Activated naive CD8-positive, alpha-beta T cell treated with anti-CD3 and anti-CD28 coated beads for 36 hours (primary cell): Measurements from ENCODE around the gene POLE3. TPM values are rescaled to one million over a fixed set of nuclear protein-coding genes. Genes with fewer than 3 reads are reported as not detected.
"Not testable (repeated sequence)": the region's sequence is repeated elsewhere in the genome, so short reads cannot be mapped to it uniquely, and the experiment has no call there.

ENCODE experiments used
- DNase-seq: peaks from one replicate; pipeline ENCODE4 v3.0.0; 2021
- H3K27ac Mint-ChIP-seq: one replicate; pipeline ENCODE4 v1.8.0; 2022; ENCODE audit warnings: mild to moderate bottlenecking, moderate library complexity, mixed read lengths
- H3K27me3 Mint-ChIP-seq: one replicate; pipeline ENCODE4 v1.8.0; 2022; ENCODE audit warnings: mild to moderate bottlenecking, mixed read lengths
- H3K36me3 Mint-ChIP-seq: one replicate; pipeline ENCODE4 v1.8.0; 2021; ENCODE audit warnings: mild to moderate bottlenecking, mixed read lengths
- H3K4me1 Mint-ChIP-seq: one replicate; pipeline ENCODE4 v1.8.0; 2021; ENCODE audit warnings: mixed read lengths
- H3K4me3 Mint-ChIP-seq: one replicate; pipeline ENCODE4 v1.8.0; 2022; ENCODE audit warnings: mild to moderate bottlenecking, moderate library complexity, mixed read lengths
- H3K9me3 Mint-ChIP-seq: one replicate; pipeline ENCODE4 v1.8.0; 2022; ENCODE audit warnings: mixed read lengths
- total RNA-seq, 2 experiments: library from RNA; stranded (reverse); gene quantifications; one replicate each; pipeline ENCODE4 v1.2.3, GENCODE V29; 2021

The POLE3 gene
- total RNA-seq, 2 experiments from 2014 or later: 94.2 to 97.8 TPM

DNA sequence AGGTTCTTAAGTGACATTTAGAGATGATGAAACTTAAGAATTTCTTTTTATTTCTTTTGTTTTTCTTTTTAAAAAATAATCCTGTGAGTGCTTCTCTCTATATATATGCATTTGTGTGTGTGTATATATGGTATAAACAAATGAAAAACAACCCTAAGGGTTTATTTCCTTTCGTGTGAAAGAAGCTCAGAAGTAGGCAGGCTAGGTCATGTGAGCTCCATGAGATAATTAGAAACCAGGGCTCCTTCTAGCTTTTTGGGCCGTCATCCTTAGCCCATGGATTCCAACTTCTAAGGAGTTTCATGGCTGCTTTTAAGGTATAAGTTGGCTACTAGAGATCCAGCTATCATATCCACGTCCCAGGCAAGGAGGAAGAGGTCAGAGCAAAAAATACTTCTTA is 11.3 kb upstream of the POLE3 start:
- Mint-ChIP-seq H3K9me3 (no peaks in the 10 kb centered on the region), H3K4me3 (no peak overlapping the region), H3K36me3 (no peaks in the 10 kb centered on the region), H3K4me1 (no peaks in the 10 kb centered on the region), H3K27me3 (peaks cover 5% of the 10 kb centered on the region), H3K27ac (no peak overlapping the region)
- DNase-seq: no peak

DNA sequence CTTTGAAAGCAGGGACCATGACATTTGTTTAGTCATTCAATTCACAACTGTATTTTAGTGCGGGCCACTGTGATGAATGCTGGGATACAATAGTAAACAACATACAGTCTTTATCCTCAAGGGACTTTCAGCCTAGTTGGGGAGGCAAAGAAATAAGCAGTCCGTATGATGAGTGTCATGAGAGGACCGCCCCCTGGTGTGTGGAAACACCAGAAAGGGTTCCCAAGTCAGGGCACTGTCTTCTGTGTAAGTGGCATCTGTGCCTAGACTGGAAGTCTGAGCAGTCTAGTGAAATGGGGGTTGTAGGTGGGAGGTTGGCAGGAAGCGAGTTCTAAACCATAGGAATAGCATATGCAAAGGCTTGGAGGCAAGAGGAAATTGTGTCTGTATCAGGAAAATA is 6.9 kb upstream of the POLE3 start:
- Mint-ChIP-seq H3K9me3 (no peaks in the 10 kb centered on the region), H3K4me1 (no peaks in the 10 kb centered on the region), H3K27me3 (no peaks in the 10 kb centered on the region), H3K27ac (no peak overlapping the region), H3K36me3 (no peaks in the 10 kb centered on the region), H3K4me3 (no peak overlapping the region)
- no peak for DNase-seq

DNA sequence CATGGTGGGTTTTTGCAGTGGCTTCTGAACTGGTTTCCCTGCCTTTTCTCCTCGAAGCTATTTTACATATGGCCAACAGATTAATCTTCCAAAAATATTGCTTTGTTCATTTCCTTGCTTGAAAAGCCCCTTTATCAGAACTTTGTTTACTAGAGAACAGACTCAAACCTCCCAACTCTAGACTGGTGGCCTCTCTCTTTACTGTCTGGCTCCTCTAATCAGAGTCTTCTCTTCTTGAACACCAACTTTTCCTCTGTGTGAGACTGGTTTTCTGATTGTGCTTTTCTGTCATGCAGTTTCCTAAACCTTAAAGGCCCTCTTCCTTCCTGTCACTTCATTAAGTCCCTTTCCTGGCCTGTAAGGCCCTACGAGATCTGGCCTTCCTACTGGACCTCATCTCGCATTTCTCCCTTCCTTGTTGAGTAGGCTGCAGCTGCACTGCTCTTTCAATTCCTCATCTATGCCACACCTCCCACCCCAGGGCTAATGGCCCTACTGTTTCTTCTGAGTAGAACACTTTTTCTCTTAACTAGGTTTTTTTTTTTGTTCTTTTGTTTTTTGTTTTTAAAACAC is 5.8 kb upstream of the POLE3 start:
- H3K4me3 Mint-ChIP-seq: no peak overlapping the region
- no peak overlapping the region for H3K27ac Mint-ChIP-seq
- H3K4me1 Mint-ChIP-seq: peaks cover 4% of the 10 kb centered on the region
- no peak for DNase-seq
- H3K36me3 Mint-ChIP-seq: no peaks in the 10 kb centered on the region
- H3K27me3 Mint-ChIP-seq: no peaks in the 10 kb centered on the region
- no peaks in the 10 kb centered on the region for H3K9me3 Mint-ChIP-seq

DNA sequence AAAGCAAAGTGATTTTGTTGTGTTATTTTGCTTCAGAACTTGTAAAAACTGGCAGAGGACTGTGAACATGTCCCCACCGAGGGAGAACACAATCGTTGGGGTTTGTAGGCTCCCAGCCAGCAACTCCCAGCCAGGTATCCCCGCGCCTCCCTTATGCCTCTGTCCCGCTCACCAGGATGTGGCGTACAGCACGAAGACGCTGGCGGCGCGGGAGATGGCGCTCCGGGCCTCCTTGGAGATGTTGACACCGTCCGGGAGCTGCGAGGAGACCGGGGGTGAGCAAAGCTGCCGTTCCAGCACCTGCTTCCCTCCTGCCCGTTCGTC is 630 bp downstream of the POLE3 start:
- Mint-ChIP-seq H3K4me1 (peaks cover 26% of the 10 kb centered on the region), H3K27me3 (peaks cover 4% of the 10 kb centered on the region), H3K4me3 (peak overlapping the region; percentile 97), H3K9me3 (no peaks in the 10 kb centered on the region), H3K27ac (peak overlapping the region; percentile 100), H3K36me3 (peaks cover 31% of the 10 kb centered on the region)
- no peak for DNase-seq

DNA sequence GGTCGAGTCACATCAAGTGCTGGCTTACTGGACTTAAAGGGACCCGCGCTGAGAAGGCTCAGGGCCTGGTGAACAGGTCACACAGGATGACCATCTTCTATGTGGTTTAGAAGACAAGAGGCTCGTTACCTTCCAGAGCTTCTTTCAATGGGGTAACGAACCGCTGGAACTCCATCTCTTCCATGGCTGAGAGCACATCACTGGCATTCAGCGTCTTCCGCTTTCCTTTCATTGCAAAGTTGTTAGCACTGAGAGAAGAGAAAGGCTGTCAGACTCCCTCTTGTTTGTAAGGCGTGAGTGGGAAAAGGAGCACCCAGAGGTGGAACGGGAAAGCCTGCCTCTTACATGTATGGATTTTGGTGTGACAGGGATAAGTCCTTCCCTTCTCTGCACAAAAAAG is 994 bp downstream of the POLE3 start:
- peak overlapping the region; percentile 100 for H3K27ac Mint-ChIP-seq
- H3K36me3 Mint-ChIP-seq: peaks cover 31% of the 10 kb centered on the region
- DNase-seq: no peak
- no peaks in the 10 kb centered on the region for H3K9me3 Mint-ChIP-seq
- peak overlapping the region; percentile 97 for H3K4me3 Mint-ChIP-seq
- H3K4me1 Mint-ChIP-seq: peaks cover 26% of the 10 kb centered on the region
- peaks cover 4% of the 10 kb centered on the region for H3K27me3 Mint-ChIP-seq

DNA sequence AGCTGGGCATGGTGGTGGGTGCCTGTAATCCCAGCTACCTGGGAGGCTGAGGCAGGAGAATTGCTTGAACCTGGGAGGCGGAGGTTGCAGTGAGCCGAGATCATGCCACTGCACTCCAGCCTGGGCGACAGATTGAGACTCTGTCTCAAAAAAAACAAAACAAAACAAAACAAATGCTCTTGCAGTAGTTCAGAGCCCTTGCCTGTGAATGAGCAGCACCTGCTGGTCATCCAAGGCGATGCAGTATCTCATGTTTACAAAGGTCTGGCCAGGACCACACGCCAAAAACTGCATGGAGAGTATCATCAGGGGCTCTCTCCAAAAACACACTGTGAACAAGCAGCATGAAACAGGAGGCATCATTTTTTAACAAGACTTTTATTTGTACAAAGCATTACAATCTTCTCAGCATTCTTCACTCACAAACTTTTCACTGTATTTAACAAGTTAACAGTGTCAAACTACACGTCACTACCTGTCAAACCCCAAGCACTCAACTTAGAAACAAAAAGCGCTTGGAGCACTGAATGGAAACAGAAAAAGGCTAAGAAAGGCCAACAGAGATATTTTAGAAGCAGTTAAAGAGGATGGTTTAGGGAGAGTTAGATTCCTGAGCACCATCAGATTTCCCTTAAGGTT is 3.5 kb downstream of the POLE3 start:
- not testable (repeated sequence) for H3K27me3 Mint-ChIP-seq, H3K9me3 Mint-ChIP-seq
- peak; percentile 48 for DNase-seq
- Mint-ChIP-seq H3K27ac (peak overlapping the region; percentile 73), H3K4me1 (peaks cover 29% of the 10 kb centered on the region), H3K36me3 (peaks cover 31% of the 10 kb centered on the region), H3K4me3 (peak overlapping the region; percentile 97)

DNA sequence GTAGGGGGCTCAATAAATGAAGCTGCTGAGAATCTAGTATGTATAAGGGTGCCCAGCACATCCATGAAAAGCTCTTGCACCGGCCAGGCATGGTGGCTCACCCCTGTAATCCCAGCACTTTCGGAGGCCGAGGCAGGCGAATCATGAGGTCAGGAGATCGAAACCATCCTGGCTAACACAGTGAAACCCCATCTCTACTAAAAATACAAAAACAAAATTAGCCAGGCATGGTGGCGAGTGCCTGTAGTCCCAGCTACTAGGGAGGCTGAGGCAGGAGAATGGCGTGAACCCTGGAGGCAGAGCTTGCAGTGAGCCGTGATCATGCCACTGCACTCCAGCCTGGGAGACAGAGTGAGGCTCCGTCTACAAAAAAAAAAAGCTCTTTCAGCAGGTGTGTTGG is 4.1 kb downstream of the POLE3 start:
- not testable (repeated sequence) for H3K9me3 Mint-ChIP-seq, H3K27me3 Mint-ChIP-seq, DNase-seq, H3K4me3 Mint-ChIP-seq
- H3K36me3 Mint-ChIP-seq: peaks cover 31% of the 10 kb centered on the region
- peak overlapping the region; percentile 72 for H3K27ac Mint-ChIP-seq
- H3K4me1 Mint-ChIP-seq: peaks cover 30% of the 10 kb centered on the region

DNA sequence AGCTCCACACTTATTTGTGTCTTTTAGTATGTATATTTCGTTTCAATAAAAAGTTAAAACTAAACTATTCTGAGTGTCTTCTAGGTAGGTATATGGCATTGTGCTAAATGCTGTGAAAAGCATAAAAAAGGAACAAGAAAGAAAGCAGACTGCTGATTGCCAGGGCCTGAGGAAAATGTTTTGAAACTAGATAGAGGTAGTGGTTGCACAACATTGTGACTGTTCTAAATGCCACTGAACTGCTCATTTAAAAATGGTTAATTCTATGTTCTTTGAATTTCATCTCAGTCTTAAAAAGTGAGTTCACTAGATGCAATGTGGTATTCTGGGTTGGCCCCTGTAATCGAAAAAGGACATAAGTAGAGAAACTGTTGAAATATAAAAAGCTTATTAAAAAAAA is 6.8 kb downstream of the POLE3 start:
- Mint-ChIP-seq H3K27ac (no peak overlapping the region), H3K4me3 (no peak overlapping the region), H3K36me3 (peaks cover 15% of the 10 kb centered on the region), H3K27me3 (no peaks in the 10 kb centered on the region), H3K9me3 (no peaks in the 10 kb centered on the region), H3K4me1 (peaks cover 40% of the 10 kb centered on the region)
- no peak for DNase-seq

DNA sequence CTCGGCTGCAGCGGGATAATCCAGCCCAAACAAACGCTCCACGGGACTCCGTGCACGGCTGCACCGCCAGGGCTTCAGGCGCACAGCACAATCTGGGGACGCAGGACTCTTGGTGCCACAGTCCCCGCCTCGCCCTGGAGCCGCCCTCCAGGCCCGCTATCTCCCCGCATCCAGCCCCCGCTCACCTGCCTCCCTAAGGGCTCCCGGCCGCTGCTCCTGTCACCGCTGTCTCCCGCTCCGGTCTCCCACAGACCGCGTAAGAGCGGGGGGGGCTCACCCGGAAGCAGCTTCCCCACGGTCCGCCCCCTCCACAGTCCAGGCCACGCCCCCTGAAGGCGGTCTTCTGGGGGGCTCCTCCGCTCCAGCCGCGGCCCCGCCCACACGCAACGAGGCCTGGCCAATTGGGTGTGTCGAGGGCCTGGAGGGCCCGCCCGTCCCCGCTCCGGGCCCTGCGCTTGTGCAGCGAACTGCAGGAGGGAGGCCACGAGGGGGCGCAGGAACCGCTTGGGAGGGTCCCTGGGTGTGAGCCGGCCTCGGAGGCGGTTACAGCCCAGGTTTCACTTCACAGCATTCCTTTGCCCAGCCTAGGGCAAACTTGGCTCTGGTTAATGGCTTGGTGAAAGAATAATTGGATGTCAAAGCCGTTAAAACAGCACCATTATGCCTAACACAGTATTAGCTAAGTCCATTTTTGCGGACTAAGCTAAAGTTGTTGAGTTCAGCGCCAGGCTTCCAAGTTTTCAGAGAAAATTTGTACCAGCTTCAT is 9.3 kb downstream of the POLE3 start, which contains the start of gene ALAD:
TSS of gene ALAD (minus strand) at position 258 of the 766 bp plus-strand sequence. CDS start 7,725 bp downstream, outside the sequence.
- Mint-ChIP-seq H3K27me3 (no peaks in the 10 kb centered on the region), H3K9me3 (no peaks in the 10 kb centered on the region), H3K4me1 (peaks cover 25% of the 10 kb centered on the region), H3K27ac (peak within 1 kb of the TSS; percentile 71), H3K4me3 (peak within 1 kb of the TSS; percentile 95), H3K36me3 (no peaks in the 10 kb centered on the region)
- peak; percentile 100 for DNase-seq

DNA sequence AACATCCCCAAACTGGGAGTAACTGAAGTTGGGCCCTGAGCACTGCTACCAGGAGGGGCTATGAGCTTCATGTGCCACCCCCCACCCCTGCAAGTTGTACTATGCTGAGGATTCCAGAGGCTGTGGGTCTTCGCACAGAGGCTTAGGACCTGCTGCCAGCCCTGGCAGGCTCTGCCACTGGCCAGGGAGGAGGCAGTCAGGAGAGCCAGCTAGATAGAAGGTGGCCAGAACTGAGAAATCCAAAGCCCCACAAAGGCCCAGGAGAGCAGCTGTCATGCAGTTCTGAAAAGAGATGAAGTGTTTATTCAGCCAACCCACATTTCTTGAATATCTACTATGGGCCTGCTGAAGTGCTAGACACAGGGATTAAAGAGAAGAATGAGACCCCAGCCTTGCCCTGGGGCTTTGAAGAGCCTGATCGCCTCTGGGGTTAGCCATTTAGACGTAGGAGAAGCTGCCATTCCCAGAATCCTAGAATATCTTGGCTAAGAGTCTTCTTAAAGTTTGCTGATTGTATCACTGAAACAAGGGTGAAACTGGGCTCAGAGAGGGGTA is 10.8 kb downstream of the POLE3 start:
- peak overlapping the region; percentile 17 for H3K27ac Mint-ChIP-seq
- peak overlapping the region; percentile 72 for H3K4me3 Mint-ChIP-seq
- no peaks in the 10 kb centered on the region for H3K36me3 Mint-ChIP-seq
- no peak for DNase-seq
- H3K27me3 Mint-ChIP-seq: no peaks in the 10 kb centered on the region
- H3K4me1 Mint-ChIP-seq: peaks cover 25% of the 10 kb centered on the region
- no peaks in the 10 kb centered on the region for H3K9me3 Mint-ChIP-seq

DNA sequence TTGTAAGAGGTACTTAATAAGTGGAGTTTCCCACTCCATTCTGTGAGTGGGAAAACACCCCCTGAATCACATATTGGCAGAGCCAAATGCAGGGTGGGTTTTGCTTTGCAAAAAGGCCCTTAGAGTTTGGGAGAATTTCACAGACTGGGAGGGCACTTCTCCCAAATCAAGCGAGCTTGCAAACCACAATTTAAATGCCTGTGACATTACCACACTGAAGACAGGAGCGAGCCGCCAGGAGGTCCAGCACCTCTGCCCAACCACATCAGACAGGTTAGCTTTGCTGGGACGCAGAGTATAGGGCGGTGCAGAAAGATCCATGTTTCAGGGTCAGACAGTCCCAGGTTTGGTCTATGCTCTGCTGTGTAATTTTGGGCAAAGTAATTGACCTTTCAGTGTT is 11.7 kb downstream of the POLE3 start:
- H3K36me3 Mint-ChIP-seq: no peaks in the 10 kb centered on the region
- no peaks in the 10 kb centered on the region for H3K9me3 Mint-ChIP-seq
- peaks cover 24% of the 10 kb centered on the region for H3K4me1 Mint-ChIP-seq
- no peak overlapping the region for H3K27ac Mint-ChIP-seq
- no peak overlapping the region for H3K4me3 Mint-ChIP-seq
- no peaks in the 10 kb centered on the region for H3K27me3 Mint-ChIP-seq
- no peak for DNase-seq

DNA sequence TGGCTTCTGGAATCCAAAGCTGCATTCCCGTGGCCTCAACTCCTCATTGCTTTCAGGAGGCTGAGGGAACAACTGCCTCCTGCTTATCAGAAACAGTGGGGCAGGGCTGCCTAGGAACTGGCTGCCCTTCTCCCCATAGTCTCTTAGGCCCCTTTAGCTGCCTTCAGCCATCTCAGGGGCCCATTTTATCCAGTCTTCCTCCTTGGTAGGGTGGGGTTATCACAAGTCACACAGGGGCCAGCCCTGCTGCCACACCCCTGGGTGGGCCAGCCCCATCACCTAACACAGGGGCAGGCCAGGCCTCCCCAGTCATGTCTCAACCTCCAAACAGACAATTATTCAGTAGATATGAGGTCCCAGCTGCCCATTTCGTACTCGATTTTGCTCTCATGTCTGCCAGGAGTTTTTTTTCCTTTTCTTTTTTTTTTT is 13.3 kb downstream of the POLE3 start:
- Mint-ChIP-seq H3K4me1 (peaks cover 21% of the 10 kb centered on the region), H3K27me3 (no peaks in the 10 kb centered on the region), H3K27ac (no peak overlapping the region), H3K36me3 (no peaks in the 10 kb centered on the region), H3K4me3 (no peak overlapping the region), H3K9me3 (no peaks in the 10 kb centered on the region)
- no peak for DNase-seq

DNA sequence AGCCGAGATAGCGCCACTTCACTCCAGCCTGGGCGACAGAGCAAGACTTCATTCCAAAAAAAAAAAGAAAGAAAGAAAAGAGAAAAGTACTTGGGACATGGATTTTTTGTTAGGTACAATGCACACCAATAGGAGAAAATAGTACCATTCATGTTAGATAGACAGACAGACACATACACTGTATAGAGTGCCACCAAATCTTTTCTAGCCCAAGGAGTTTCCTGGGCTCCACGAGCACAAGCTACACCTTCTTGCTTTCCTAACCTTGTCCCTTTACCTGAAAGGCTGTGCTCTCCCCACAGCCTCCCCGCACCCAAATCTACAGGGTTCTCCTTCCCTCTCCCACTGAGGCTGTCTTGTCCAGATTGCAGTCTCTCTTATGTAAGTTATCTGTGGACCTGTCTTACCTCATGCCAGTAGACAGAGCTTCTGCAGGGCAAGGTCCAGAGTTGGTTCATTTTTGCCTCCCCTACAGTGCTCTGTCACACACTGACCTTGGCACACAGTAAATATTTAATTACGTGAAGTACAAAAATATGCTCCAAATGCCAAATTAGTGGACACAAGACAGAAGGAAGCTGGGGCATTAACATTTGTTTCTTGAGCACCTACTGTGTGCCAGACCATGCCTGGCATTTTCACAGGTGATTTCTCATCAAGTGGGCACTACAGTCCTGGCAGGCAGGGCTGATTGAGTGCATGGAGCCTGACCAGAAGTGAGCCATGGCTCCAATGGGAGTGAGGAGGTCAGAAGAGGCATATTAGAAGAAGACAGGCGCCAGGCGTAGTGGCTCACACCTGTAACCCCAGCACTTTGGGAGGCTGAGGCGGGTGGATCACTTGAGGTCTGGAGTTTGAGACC is 15.2 kb downstream of the POLE3 start:
- Mint-ChIP-seq H3K9me3 (no peaks in the 10 kb centered on the region), H3K27ac (no peak overlapping the region), H3K4me3 (no peak overlapping the region), H3K4me1 (peaks cover 14% of the 10 kb centered on the region), H3K36me3 (no peaks in the 10 kb centered on the region), H3K27me3 (no peaks in the 10 kb centered on the region)
- no peak for DNase-seq

DNA sequence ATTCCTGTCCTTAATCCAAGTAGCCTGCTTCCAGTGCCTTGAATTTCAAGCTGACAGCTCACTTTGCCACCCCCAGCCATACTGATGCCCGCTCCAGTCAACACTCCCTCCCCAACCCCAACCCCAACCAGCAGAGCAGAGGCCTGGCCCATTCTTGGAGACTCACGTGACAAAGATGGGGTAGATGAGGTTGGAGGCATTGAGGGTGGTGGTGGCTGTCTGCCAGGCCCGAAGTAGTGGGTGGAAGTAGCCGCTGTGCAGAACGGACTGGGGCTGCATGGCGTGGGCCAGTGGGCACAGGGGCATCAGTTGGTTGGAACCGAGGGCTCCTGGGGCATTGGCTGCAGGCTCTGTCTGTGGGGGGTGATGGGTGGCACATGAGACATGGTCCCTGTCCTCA is 17.2 kb downstream of the POLE3 start:
- H3K4me1 Mint-ChIP-seq: peaks cover 3% of the 10 kb centered on the region
- no peak overlapping the region for H3K27ac Mint-ChIP-seq
- H3K9me3 Mint-ChIP-seq: no peaks in the 10 kb centered on the region
- no peak overlapping the region for H3K4me3 Mint-ChIP-seq
- H3K36me3 Mint-ChIP-seq: peaks cover 5% of the 10 kb centered on the region
- DNase-seq: no peak
- H3K27me3 Mint-ChIP-seq: no peaks in the 10 kb centered on the region

DNA sequence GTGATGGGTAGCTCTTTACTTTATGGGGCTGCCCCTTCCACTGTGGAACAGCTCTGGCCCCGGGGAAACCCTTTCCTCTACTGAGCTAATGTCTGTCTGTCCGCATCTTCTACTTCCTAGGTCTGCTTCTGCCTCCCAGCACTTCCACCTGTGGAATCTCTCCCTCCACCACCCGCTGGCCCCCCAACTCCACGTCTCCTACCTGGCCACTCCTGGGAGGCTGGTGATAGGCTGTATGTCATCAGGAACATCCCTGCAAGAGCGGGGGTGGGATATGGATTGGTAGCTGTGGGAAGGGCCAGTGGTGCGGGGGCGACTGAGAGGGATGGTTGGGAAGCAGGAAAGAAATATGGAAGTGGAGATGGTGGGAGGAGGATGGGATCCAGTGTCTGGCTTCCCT is 18.6 kb downstream of the POLE3 start:
- peaks cover 7% of the 10 kb centered on the region for H3K36me3 Mint-ChIP-seq
- no peaks in the 10 kb centered on the region for H3K9me3 Mint-ChIP-seq
- H3K4me3 Mint-ChIP-seq: no peak overlapping the region

More for the DNA sequence above, 18.6 kb downstream of the POLE3 start:
- Mint-ChIP-seq H3K4me1 (no peaks in the 10 kb centered on the region), H3K27ac (no peak overlapping the region), H3K27me3 (no peaks in the 10 kb centered on the region)
- no peak for DNase-seq
